GM19324 (cell line): ENCODE results near the gene CNKSR3.

Source experiments
- ATAC-seq: cut with Tn5 transposase; IDR thresholded peaks from one replicate; pipeline ENCODE4 v1.9.1; 2021; ENCODE audit warnings: mild to moderate bottlenecking, moderate library complexity; ENCODE audit not compliant: unreplicated experiment, low FRiP score

The CNKSR3 gene

DNA sequence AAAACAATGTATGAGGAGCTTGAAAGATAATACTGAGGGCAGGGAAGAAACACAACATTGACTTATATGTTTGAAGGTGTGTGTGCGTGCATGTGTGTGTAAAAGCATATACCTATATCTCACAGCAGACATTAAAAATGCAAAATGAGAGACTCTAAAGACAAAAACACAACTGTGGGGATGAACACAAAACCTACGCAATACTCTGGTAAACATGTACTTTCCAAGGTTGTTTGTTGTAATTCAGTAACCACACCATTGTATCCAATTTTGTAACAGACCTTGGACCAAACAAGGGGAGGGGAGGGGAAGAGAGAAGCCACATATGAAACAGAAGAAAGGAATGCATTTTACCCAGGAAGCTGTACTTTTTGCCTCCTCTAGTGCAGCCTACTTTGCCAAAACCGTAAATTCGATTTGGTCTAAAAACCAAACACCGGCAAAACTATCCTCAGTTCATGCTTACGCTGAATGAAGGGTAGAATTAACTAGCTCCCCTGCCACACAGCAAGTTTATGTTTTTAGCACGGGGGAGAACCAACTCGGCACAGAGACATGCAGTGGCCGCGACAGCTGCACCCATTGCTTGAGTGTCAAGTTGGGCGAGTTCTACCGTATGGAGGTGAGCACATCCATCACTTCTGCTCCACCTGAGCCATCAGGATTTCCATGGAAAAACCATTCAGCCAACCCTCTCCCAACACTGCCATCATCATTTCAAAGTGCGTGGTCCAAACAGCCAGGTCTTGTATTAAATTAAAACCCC lies 50.0 kb downstream of the CNKSR3 start:
- no peak for ATAC-seq

DNA sequence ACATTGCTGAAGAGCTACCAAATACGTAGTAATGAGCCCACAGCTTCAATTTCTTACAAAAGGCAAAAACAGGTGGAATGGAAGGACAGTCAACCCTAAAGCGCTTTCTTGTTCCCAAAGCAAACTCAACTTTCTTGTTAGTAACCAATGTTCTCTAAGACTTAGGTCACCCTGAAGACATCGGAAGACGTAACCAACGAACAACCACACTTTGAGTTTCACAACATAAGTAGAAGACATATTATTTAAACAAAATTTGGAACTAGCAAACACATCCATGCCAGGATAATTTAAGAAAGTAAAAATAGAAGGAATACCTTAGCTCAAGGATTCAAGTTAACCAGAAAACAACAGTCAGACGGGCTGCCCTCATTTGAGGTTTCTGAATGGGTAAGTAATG lies 51.0 kb downstream of the CNKSR3 start:
- ATAC-seq: no peak

GRCh38 chr6:154458565-154459470 lies 51.7 kb downstream of the CNKSR3 start:
- no peak for ATAC-seq

DNA sequence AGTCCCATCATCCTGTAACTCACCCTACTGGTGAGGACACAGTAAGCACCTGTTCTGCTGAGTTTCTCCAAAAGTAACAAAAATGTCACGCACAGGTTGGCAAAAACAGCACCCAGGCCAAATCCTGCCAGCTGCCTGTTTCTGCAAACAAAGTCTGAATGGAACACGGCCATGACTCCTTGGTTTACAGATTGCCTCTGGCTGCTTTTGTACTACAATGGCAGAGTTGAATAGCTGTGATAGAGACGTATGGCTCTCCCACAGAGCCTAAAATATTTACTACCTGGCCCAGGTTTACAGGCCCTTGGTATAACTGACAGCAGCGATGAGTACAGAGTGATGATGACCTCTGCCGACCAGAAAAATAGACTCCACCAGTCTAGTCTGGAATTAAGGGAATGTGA lies 52.6 kb downstream of the CNKSR3 start:
- ATAC-seq: no peak

DNA sequence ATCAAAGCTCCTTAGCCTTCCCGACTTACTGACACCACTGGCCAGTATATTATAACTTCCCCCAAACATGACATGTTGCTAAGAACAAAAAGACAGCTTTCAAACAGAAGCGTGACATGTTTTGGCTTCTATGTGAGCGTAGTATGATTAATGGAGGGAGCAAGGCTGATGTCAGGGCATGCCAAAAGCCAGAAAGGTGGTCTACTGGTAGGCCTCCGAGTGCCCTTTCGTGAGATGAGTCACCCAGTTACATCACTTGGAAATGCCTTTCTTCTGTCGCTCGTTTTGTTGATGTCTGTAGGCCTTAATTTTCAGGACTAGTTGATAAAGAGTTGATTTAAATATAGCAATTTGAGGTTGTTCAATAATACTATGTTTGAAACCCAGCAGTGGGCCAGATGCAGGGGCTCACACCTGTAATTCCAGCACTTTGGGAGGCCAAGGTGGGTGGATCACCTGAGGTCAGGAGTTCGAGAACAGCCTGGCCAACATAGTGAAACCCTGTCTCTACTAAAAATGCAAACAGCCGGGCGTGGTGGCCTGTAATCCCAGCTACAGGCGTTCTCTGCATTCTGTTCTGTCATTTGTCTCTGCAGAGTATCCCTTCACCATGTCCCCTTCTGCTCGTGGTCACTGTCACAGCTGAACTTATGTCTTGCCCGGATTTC lies 53.3 kb downstream of the CNKSR3 start:
- ATAC-seq: no peak

DNA sequence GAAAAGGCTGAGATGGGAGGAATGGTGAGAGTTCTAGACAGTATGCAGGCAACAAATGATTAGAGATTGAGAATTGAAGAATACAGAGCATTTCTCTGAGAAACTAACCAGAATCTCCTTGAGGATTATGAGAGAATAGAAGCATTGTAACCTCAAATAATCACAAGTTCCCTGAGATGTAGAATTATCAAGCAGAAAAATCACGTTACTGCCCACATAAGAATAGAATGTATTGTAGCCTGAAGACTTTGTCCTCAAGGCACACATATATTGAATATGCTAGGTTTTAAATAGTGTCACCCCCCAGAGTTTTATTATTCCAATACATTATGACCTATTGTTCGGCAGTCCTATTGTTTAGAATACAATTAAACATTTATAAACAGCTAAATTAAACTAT lies 57.2 kb downstream of the CNKSR3 start:
- ATAC-seq: no peak

- no peak for ATAC-seq
Measured at GRCh38 chr6:154450498-154450897, 60.0 kb downstream of the CNKSR3 start.

GRCh38 chr6:154448448-154449096 lies 61.9 kb downstream of the CNKSR3 start:
- no peak for ATAC-seq

GRCh38 chr6:154447954-154448353 lies 62.5 kb downstream of the CNKSR3 start:
- ATAC-seq: no peak

GRCh38 chr6:154446984-154447383 lies 63.5 kb downstream of the CNKSR3 start:
- ATAC-seq: no peak

DNA sequence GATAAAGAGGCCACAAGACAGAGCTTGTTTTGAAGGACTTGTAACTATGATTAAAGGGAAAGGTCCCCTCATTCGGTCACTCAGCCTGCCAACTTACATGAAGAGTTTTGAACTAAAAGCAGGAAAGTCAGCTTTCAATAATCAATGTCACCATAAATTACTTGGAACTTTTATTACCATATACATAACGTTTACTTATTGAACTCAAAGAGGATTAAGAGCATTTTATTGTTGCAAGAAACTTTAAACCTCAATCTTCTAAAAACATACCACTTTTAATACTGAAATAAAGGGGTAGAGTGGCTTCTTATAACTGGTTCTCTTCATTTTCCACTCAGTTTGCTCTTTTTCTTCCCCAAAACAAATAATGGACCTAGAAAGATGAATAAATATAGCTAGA lies 65.1 kb downstream of the CNKSR3 start:
- no peak for ATAC-seq

GRCh38 chr6:154441995-154442310 lies 68.5 kb downstream of the CNKSR3 start:
- no peak for ATAC-seq

- no peak for ATAC-seq
Measured at GRCh38 chr6:154440422-154441043, 70.0 kb downstream of the CNKSR3 start.

- no peak for ATAC-seq
Measured at GRCh38 chr6:154440022-154440421, 70.5 kb downstream of the CNKSR3 start.

- ATAC-seq: no peak
Measured at GRCh38 chr6:154438882-154439415, 71.5 kb downstream of the CNKSR3 start.

- ATAC-seq: no peak
Measured at GRCh38 chr6:154435400-154435945, 75.0 kb downstream of the CNKSR3 start.

DNA sequence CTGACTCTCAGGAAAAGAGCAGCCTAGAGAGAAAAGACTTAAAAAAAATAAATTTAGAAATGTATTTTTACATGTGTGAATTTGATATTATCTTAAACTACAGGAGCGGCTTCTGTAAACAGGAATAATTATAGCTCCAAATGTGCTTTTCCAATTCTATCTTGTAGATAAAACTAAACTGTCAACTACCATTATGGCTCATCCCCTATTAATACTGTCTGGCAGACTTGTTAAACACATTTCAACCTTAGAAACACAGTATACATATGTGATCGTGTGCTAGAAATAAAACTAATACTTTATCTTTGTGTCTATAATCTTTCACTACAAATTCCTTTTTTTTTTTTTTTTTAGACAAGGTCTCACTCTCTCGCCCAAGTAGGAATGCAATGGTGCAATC lies 75.8 kb downstream of the CNKSR3 start:
- no peak for ATAC-seq

GRCh38 chr6:154433477-154434241 lies 76.8 kb downstream of the CNKSR3 start:
- ATAC-seq: no peak
